HG03521 (cell line): Measurements from ENCODE around the gene PCNX2.
"Not testable (repeated sequence)": the region's sequence is repeated elsewhere in the genome, so short reads cannot be mapped to it uniquely, and the experiment has no call there.

Source experiments
- ATAC-seq: cut with Tn5 transposase; IDR thresholded peaks from one replicate; pipeline ENCODE4 v1.9.1; 2021; ENCODE audit warnings: mild to moderate bottlenecking, moderate library complexity; ENCODE audit not compliant: unreplicated experiment

Gene PCNX2

GRCh38 chr1:233233508-233234040, 62.0 kb downstream of the PCNX2 start:
- ATAC-seq: no peak

- no peak for ATAC-seq
Observed at GRCh38 chr1:233230011-233230410, 65.5 kb downstream of the PCNX2 start.

GRCh38 chr1:233229288-233229687, 66.2 kb downstream of the PCNX2 start:
- ATAC-seq: no peak

GRCh38 chr1:233227930-233228465, 67.5 kb downstream of the PCNX2 start:
- no peak for ATAC-seq

DNA sequence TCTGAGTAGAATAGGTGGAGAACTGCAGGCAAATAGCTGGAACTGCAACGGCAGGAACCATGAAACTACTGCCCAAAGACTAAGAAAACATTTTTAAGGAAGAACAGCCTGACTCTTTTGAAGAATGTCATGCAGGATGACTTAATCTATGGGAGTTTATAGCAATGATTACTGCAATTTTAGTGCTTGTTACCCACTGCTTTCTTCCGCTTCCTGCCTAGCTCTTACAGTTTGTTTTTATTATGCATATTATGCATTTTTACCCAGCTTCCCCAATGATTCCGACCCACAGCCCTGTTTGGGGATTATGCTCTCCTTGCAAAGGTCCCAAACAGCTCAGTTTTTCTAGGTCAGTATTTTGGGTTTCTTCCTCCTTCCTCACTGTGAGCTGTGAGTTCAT, 71.2 kb downstream of the PCNX2 start:
- no peak for ATAC-seq

DNA sequence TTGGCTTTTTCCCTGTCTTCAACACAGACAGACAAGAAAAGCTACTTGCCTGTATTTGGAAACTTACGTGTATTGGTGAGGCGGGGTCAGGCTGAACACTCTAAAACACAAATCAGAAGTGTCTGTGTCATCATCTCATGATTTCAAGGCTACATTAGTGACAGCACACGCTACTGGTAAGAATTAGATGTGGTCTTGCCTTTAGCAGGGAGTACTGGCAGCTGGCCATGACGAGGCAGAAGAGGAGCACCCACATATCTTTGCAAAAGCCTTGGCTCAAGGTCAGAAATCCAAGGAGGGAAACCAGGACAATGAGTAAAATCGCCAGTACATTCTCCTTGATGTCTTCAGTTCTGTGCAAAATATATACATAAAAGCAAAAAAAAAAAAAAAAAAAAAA, 77.7 kb downstream of the PCNX2 start:
- no peak for ATAC-seq

- ATAC-seq: no peak
Observed at GRCh38 chr1:233216009-233216408, 79.5 kb downstream of the PCNX2 start.

- no peak for ATAC-seq
Observed at GRCh38 chr1:233215135-233215760, 80.3 kb downstream of the PCNX2 start.

DNA sequence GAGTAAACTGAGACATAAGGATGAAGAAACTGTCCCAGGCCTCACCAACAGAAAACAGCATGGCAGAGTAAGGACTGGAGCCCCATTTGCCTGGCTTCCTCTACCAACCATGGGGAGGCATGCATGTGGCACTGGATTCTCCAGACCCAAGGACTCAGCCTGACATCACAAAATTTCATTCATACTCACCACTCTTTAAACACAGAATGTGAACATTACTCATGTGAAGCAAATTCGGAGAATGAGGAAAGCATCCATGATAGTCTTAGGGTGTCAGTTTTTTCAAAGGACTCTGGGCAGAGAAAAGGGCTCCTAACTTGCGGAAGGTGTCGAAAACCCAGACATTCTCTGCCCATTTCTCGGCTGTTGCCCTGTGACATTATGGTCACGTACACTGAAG, 83.9 kb downstream of the PCNX2 start:
- ATAC-seq: no peak

DNA sequence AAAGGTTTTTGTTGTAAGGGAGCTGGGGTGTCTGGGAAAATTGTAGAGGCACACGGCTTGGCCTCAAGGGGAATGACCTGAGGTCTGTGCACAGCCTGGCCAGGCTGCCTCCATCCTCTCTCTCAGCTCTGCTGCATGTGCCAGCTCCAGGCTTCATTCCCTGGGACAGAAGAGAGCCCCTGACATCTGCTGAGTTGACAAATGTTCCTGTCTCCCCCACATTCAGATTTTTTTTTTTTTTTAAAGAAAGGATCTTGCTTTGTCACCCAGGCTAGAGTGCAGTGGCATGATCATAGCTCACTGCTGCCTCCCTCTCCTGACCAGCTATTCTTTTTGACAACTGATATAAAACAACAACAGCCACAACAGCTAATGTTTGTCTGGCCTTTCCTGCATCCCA, 84.4 kb downstream of the PCNX2 start:
- no peak for ATAC-seq

DNA sequence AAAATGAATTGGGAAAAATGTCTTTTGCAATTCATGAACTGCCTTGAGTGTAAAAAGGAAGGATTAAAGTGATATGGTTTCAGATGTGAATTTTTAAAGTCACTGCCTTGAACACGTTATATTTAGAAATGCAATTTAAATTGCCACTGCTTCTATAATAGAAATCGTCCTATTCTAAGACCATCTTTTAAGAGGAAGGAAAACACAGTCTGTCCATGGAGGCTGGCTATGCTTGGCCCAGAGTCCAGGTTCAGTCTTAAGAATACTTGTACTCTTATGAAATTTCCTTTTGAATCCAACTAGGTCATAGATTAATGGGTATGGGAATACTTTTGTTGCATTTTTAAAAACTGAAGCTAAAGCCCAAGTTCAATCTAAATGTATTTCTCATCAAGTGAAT, 86.0 kb downstream of the PCNX2 start:
- no peak for ATAC-seq

DNA sequence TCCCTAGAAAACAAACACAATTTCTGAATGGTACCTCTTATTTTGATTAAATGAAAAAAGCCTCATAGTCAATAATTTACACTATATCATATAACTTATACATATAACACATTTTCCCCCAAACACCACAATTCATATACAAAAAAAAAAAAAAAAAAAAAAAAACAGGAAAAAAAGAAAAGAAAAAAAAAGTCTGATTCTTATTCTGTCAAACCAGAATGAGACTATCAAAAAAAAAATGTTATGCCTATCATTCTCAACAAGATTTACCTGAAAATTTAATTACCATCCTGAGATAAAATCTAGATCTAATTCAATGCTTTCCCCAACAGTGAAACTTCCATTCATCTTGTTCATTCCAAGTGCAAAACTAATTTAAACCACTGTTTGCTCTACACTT, 86.8 kb downstream of the PCNX2 start:
- ATAC-seq: no peak

- ATAC-seq: no peak
Observed at GRCh38 chr1:233197940-233198339, 97.6 kb downstream of the PCNX2 start.

DNA sequence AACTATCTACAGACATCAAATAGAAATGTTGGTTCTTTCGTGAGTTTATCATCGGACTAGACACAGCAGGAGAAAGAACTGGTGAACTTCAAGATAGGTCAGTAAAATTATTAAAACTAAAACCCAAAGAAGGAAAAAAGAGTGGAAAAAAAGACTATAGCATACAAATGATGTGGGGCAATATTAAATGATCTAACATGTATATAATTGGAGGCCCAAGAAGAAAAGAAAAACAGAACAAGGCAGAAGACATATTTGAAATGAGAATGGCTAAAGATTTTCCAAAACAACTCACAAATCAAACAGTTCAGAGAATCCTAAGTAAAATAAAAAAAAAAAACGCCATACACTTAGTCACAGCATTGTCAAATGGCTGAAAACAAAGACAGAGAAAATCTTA, 101.8 kb downstream of the PCNX2 start:
- no peak for ATAC-seq

DNA sequence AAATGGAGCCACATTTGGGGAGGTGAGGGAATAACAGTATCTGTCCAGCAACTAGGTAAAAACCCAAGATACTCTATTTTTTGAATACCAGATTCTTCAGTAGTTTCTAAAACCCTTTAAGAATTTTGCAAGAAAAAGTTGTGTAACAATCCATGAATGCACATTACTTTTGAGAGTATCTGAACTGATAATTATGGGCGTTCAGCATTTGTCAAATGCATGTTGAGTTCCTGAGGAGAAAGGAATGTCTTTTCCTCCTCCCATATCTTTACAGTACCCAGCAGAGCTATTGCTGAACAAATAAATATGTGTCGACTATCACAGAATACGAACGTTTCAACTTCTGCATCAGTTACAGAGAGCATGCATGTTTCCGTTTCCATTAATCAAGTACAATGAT, 104.5 kb downstream of the PCNX2 start:
- ATAC-seq: no peak

DNA sequence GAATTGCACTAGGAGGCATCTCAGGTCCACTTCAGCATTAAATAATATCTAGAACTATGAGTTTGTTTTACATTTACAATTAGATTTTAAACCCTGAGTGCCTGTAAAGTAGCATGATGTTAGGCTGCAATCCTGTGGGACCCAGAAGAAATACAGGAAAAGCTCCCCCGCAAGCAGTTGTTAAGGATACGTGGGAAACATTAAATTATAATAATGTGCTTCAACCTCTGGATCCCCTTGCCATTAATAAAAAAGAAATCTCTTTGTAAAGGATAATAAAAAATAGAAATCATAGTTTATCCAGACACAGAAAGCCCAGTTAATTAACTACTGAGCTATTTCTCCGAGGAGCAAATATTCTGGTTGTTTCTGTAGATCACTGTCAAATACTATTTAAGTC, 106.0 kb downstream of the PCNX2 start:
- ATAC-seq: no peak

DNA sequence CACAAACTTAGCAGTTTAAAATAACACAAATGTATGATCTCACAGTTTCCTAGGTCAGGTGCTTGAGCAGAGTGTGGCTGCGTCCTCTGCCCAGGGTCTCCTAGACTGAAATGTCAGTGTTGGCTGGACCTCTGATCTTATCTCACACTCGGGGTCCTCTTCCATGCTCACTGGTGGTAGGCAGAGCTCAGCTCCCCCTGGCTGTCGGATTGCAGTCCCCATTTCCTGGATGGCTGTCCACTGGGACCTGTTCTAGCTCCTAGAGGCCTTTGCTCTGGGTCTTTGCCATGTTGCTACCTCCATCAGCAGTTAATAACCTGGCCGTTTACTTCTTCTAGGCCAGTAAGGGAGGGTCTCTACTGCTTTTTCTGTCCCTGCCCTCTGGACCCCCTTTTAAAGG, 107.5 kb downstream of the PCNX2 start:
- ATAC-seq: no peak

DNA sequence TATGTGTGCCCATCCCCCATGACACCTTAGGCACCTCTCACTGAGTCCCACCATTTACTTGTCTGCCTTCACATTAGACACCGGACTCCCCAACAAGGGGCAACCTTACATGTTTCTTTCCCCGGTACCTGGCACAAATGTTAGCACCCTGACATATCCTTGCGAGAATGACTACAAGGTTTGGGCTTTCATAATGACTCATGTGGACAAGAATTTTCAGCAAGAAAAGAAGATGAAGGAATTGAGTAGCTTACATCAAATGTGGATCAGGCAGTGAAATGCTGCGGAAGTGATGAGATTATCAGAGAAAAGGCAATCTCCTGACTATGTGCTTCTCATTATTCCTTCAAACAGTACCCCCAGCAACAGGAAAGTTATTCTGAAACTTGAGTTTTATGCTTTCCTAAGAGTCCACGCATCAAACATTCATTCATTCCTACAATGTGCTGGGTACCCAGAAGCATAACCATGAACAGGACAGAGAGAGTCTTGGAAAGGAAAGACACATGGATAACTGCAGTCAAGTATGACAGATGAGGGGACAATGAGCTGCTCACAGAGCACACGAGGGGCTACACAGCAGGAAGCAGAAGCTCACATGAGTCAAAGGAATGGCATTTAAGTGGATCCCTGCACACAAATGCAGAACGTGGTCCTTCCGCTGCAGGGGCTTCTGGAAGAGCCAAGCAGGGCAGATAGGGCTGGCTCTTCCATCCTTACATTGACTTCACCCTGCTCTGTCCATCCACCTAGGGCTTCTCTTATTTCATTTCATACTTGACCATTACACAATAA, 112.1 kb downstream of the PCNX2 start:
- ATAC-seq: no peak

DNA sequence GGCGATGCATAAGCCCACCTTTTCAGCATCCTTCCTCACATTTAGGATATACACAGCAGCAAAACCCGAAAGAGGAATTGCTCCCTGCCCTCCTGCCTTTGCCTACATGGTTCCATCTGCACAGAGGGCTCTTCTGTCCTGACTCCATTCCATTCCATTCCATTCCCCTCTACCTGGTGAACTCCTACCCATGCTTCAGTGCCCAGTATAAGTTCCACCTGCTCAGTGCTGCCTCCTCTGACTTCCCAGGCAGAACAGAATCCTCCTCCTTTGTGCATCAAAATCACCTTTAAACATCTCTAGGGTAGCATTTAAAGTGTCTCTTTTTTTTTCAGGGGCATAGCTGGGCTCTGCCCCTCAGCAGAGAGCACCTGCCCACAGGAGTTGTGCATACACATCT, 112.9 kb downstream of the PCNX2 start:
- ATAC-seq: no peak

DNA sequence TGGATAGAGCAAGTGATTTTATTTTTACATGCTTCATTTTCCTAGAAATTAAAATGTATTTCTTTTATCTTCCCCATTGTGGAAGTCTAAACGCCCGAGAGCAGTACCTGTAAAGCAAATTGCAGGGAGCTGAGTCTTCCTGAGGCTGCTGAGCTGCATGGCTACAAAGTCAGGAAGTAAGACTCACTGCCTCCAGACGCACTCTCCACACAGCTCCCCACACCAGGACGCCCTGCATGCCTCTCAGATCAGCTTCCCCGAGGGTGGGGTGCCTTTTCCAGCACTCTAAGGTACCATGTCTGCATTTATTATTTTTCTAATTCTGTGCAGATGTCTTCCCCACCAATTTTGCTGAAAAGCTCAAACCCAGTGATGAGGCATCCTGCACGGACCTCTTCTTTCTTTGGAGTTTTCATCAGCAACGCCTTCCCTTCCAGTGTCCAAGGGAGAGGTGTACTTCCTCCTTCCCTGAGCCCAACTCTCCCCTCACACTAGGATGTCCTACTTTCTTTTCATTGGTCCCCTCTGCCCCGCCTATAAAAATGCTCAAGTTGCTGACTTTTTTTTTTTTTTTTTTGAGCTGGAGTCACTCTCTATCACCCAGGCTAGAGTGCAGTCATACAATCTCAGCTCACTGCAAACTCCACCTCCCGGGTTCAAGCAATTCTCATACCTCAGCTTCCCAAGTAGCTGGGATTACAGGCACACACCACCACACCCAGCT, 114.7 kb downstream of the PCNX2 start:
- no peak for ATAC-seq

GRCh38 chr1:233179638-233180037, 115.9 kb downstream of the PCNX2 start:
- not testable (repeated sequence) for ATAC-seq

DNA sequence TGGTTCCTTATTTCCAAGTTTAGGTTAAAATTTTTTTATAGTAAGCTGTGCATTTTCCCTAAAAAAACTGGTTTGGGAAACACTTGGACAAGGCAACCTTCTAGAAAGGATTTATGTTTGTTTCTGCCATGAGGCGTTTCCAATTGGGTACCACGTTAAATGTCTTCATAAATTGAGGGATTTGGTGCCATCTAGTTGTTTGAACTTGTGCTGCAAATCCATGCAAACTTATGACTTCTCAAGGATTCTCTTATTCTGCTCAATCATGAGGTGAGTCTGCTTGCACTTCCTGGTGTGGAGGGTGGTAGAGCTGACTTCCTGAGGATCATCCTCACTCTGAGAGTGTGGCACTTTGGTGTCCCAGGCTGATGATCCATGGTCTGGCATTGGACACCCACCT, 123.3 kb downstream of the PCNX2 start:
- ATAC-seq: no peak
